HG03521 (cell line): Measurements from ENCODE around the gene ANKRD18A.

ENCODE experiments used
- ATAC-seq: cut with Tn5 transposase; IDR thresholded peaks from one replicate; pipeline ENCODE4 v1.9.1; 2021; ENCODE audit warnings: mild to moderate bottlenecking, moderate library complexity; ENCODE audit not compliant: unreplicated experiment

ANKRD18A gene

DNA sequence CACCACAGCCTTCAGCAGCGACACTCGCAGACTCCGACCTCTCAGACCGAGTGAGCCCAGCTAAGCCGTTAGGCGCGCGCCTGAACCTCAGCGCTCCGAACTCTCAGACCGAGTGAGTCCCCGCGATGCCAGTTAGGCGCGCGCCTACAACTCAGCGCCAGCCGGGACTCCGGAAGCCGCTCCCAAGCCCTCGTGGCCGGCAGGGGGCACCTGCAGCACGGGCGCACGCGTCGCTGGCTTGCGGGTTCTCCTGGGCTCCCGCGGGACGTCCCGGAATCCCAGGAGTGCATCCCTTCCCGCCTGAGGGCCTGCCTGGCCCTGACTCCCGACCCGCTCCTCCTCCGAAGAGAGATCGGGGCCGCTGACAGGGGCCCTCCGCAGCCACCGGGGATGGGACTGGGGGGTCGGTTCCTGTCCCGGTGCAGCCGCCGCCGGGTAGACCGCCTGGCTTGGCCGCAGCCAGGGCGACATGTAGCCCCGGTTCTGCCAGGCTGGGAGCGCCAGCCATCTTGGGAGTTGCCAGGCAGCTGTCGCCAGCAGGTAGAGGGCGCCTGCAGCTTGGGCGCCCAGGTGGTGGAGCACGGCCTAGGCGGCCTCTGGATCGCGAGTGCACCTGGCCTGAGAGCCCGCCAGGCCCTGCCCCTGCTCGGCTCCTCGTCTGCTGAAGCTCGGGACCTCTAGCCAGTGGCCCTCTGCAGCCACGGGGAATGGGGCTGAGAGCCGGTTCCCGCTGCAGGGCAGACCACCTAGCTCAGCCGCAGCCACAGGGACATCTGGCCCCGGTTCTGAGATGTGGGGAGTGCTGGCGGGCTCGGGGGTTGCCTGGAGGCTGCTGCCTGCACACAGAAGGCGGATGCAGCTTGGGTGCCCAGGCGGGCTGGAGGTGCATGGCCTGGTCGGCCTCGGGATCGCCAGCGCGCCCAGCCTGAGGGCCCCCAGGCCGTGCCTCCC is at the start of gene ANKRD18A:
Gene ANKRD18A, minus strand, starts transcription at position 114 of the 951 bp plus-strand sequence. CDS start 311 bp downstream, outside the sequence.
- peak; percentile 62 for ATAC-seq

DNA sequence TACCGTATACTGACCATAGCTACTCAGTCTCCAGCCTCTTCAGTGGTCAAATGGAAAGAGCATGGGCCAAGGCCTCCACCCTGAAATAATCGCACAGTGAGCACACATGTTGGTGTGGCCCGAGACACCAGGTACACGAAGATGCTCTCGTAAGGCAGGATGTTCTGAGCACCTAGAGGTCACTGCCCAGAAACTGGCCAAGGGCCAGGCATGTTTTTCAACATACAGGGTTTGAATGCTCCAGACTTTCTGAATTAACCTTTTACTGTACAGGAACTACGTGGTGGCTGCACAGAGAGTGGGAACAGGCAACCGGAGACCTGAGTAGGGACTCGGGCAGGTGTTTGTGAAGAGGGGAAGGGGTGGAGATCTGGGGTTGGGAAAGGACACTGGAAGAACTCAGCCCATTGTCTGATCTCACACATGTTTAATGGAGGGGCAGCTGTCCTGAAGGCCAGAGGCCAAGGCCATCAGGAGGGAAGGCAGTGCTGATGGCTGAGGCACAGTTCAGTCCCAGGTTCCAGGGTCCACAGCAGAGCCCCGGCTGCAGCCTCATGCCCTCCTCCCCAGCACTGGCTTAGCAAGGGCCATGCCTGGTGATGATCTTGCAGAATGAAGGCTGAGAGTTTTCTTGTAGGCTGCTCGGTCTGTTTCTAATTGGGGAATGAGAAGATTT is 48.5 kb upstream of the ANKRD18A start:
- no peak for ATAC-seq

DNA sequence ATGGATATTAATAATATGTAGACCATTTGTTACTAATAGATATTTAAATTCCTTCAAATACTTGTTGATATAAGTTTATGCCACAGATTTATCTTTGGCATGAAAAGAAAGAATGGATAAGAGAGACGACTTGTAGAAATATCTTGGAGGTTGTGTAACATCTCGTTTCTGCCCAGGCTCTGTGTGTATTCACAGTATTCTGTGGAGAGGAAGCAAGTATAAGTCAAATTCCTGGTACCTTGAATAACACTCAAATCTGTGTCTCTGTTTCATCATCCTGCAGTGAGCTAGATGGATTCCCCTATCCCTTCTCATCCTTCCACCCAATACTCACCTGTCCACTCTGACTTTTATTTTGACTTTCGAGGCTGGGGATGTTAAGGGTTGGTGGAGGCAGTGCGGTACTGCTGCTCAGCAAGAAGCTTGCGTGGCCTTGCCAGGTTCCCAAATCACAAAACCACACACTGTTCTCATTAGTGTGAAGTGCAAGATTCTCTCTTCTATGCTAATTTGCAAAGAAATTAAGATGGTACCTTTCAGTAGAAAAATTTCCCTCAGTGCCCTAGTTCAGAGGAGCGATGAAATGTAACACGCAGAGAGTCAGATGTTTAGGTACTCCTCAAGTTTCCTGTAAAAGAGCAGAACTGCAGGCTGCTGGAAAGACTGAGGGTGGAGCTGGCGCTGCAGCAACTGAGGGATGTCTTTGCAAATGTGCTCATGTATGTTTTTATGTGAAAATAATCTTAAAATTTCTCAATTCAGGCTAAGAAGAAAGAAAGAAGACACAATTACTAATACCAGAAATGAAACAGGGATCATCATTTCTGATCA is 42.6 kb upstream of the ANKRD18A start:
- no peak for ATAC-seq

DNA sequence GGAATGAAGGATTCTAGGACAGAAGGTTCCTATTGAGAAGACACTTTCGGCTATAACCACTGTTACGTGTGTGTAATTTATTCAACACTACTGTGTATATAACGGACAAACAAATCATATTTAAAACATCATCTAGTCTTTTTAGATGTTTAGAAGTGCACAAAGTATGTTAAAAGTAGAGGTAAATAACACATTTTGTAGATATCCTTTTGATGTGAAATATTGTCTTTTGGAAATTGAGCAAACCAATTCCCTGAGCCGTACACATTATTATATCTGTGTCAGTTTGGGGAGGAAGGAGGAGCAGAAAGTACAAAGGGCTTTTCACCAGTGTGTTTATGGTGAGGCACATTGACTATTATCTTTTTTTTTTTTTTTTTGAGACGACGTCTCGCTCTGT is 39.1 kb upstream of the ANKRD18A start:
- ATAC-seq = no peak

DNA sequence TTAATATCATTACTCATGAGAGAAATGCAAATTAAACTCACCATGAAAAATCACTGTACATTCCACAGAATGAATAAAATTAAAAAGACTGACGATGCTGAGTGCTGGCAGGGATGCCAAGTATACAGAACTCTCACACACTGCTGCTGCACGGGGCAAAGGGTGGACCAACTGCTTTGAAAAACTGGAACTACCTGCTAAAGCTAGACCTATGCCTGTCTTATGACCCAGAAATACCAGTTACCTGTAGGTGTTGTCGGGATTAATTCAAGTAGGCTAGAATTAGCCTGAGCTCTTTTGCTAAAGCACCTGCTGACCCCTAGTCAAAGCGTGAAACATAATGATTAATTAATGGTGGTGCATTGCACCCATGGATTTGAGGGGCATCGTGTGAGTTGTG is 36.5 kb upstream of the ANKRD18A start:
- no peak for ATAC-seq

DNA sequence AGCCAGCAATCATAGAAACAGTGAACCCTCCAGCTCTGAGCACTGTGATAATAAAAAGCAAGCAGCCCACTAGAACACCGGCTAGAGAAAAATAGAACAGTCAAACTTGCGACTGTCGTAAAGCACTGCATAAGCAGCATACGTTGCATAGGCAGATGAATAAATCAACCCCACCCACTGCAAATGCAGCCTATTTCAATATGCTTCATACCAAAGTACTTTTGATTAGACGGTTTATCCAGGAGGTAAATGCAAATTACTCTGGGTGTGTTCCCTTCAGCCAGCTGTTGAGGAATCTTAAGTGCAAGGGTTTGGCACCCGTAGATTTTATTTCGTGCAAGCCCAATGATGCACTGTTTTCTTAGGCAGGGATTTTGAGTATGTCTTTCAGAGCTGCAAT is 32.1 kb upstream of the ANKRD18A start:
- ATAC-seq = no peak

DNA sequence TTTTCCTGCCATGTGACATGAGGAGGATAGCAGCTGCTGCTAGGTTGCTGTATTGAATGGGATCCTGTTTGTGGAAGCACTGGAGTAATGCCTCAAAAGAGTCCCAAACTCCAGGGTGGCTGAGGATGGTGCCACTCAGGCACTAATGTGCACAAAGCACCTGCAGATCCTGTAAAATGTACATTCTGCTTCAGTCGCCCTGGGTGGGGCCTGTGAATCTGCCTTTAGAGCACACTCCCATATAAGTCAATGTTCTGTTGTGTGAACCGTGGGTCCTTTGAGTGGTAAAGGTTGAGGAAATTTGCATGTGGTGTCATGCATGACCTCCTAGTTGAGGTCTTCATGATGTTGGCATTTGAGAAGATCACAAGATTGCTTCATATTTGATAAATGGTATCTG is 31.6 kb upstream of the ANKRD18A start:
- no peak for ATAC-seq

DNA sequence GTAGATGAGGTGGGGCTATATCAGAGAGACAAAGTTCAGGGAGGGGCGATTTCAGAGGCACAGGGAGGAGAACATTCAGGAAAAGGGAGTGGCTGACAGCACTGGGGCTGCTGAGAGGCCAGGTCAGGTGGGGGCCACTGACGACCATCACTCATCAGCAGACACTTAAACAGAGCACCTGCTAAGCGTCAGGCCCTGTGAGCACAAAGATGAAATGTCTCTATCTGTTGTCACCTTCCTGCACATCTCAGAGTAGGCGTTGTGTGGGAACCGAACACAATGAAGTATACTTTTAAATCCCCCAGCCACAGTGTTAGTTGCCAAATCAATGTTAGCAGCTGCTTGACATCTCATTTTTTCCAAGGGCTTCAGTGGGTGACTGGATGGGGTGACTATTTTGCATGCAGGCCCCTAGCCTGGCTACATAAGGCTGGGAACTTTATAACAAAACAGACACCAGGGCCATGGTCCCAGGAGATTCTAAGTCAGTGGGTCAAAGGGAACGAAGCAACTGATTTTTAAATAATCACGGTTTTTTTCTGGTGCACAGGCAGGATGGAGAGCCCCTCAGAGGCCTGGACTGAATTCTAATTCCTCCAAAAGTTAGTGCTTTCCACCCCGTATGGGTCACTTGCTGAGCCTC is 31.1 kb upstream of the ANKRD18A start:
- ATAC-seq = no peak

DNA sequence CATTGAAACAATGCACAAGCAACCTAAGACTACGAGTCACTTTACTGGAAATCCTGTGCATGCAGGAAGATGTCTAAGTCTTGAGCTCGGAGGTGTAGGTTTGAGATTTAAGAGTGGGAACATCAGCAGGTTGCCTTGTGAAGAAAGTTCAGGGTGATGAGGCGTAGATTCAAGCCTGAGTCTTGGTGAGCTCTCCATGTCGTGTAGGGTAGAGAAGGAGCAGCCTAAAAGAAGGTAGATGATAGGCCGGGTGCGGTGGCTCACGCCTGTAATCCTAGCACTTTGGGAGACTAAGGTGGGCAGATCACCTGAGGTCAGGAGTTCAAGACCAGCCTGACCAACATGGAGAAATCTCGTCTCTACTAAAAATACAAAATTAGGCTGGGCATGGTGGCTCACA is 30.2 kb upstream of the ANKRD18A start:
- no peak for ATAC-seq

DNA sequence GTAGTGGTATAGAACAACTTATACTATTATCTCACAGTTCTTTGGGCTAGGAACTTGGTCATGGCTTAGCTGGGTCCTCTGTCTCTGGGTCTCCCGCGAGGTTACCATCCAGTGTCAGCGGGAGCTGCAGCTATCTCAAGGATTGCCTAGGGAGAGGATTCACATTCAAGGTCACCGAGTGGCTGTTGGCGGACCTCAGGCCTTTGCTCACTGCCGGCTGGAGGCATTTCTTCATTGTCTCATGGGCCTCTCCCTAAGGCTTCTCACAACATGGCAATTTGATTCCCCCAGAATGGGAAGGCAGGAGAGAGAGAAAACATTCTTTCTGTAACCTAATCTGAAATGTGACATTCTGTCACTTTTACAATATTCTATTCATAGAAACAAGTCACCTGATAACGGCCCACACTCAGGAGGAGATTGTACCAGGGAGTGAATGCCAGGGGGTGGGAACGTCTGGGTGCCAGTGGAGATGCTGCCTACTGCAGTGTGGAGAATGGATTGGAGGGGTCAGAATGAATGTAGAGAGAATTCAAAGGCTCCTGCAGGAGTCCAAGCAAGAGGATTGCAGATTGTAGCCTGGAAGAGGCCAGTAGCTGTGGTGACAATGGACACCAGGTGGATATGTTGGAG is 29.5 kb upstream of the ANKRD18A start:
- no peak for ATAC-seq

DNA sequence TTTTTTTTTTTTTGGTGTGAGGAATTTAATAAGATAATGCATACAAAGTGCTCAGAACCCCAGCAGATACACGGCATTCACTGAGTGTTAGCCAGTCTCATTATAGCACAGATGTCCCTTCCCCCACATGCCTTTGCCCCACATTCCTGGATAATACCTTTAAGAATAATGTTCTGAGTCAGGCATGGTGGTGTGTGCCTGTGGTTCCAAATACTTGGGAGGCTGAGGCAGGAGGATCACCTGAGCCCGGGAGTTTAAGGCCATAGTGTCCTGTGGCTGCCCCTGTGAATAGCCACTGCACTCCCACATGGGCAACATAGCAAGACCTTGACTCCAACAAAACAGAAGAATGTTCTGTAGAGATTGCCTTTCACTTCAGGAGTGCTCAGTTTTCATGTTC is 24.2 kb upstream of the ANKRD18A start:
- ATAC-seq = no peak

DNA sequence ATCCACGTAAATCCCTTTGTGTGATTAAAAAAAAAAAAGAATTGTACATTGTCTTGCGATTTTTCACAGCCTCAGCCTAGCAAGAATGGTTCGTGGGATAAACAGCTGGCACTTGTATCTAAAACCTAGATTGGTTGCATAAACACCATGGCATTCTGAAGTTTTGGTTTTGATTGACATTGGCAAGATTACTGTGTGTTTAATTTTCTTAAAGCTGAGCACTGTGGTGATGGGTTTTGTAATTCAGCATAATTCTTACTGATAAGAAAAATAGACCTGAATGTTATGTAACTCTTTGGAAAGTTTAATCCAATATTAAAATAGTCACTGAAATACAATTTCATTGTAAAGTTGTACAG is 23.4 kb upstream of the ANKRD18A start:
- ATAC-seq = no peak

DNA sequence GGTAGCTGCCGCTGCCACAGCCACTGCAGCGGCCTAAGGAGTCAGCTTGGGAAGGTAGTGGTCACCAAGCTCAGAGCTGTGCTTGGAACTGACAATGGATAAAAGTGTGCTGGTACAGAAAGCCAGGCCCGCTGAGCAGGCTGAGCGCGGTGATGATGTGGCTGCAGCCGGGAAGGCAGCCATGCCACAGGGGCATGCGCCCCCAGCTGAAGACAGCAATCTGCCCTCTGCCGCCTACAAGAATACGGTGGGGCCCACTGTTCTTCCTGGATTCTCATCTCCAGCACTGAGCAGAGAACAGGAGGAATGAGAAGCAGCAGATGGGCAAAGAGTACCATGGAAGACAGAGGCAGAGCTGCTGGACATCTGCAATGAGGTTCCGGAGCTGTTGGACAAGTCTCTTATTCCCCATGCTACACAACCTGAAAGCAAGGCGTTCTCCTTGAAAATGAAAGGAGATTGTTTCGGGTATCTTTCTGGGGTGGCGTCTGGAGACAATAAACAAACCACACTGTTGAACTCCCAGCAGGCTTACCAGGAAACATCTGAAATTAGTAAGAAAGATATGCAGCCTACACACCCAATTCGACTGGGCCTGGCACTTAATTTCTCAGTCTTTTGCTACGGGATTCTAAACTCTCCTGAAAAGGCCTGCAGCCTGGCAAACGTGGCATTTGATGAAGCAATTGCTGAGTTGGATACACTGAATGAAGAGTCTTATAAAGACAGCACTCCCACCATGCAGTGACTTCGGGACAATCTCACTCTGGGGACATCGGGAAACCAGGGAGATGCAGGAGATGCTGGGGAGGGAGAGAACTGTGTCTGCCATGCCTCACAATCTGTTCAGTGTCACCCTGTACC is 22.8 kb upstream of the ANKRD18A start:
- ATAC-seq = no peak

DNA sequence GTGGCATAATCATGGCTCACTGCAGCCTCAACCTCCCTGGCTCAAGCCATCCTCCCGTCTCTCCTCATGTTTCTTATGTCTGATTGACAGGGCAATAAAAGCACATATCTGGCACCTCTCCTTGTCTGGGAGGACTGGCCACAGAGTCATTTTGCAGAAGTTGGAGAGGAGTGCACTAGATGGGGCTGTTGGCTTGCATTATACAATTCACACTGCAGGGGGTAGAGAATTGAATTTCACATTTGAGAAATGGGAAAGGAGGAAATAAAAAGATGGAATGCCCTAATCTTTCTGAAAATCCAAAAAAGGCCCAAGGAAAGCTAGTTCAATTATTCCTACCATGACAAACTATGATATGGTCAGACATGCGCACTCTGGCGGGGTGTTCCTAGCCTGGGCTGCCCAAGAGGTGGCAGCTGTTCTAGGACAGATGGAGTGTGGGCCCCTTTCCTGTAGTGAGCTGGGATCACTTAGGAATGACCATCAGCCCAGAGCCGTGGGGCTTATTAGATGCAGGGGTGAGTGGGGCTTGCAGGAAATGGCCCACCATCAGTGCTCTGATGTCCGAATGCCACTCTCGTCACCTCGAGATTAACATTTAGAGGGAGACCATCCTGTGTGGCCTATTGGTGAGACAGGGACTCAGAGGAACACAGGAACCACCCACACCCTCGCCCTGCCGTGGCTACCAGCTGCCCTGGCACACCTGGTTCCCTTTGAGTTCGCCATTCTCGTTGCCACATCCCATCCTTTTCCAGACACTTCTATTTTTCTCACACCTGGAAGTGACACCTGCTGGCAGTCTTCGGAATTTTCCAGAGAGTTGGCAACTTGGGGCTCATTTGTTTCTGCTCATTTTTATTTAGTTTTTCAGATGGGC is 21.8 kb upstream of the ANKRD18A start:
- peak; percentile 62 for ATAC-seq

DNA sequence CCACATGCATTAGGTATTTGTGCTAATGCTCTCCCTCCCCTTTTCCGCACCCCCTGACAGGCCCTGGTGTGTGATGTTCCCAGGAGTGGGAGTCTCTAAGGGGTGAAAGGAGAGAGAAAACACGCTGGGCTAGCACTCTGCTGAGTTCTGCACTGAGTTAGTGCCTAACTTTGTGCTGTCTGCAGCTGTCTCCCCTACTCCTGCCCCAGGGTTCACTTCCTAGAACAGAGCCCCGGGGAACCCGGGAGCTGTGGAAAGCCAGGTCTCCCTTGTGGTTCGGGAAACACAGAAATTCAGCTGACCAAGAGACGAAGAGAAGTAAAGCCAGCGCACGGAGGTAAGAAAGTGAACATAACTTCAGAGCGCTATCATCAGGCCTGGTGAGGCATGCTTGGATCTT is 20.7 kb upstream of the ANKRD18A start:
- no peak for ATAC-seq

DNA sequence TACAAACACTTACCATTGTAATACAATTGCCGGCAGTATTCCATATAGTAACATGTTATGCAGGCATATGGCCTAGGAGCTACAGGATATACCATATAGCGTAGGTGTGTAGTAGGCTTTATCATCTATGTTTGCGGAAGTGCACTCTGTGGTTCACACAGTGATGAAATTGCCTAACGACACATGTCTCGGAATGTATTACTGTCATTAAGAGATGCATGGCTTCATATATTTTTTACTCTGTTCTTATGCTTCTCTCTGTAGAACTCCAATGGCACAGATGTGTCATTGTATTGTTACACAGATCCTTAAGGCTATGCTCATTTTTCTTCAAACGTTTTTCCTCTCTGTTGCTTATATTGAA is 19.2 kb upstream of the ANKRD18A start:
- no peak for ATAC-seq

DNA sequence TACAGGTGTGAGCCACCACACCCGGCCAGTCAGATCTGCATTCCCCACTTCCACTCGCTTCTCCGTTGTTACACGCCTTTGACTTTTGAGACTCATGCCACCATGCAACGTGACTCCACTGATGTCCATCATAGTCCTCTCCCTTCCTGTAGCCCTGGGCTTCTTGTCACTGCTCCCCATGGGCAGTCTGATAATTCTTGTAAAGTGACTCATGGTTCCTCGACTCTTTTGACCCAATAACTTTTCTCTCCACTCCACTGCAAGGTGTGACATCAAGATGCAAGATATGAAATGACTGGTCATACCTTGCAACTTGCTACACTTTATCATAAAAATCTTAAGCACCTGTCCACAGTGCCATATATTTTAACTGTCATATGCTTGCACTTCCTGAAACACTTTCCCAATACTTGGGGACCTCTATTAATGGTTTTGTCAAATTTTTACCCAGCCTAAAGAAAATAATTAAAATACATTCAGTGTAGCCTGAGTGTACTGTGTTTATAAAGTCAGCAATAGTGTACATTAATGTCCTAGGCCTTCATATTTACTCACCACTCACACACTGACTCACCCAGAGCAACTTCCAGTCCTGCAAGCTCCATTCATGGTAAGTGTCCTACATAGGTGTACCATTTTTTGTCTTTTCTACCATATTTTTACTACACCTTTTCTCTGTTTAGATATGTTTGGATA is 18.6 kb upstream of the ANKRD18A start:
- ATAC-seq = no peak

DNA sequence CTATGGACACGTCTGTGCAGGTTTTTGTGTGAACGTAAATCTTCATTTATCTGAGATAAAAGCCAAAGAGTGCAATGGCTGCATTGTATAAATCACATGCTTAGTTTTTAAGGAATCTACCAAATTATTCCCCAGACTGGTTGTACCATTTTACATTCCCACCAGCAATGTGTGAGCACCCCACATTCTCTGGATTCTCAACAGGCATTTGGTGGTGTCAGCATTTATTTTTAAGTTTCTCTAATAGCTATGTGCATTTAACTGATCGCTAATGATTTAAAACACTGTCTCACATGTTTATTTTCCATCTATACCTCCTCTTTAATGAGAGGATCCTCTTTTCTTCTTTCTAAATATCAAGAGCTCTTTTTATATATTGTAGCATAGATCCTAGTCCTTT is 13.9 kb upstream of the ANKRD18A start:
- ATAC-seq = no peak
